ENCODE results near the gene C17orf107. TPM values are rescaled to one million over a fixed set of nuclear protein-coding genes. Genes with fewer than 3 reads are reported as not detected.

Gene C17orf107
- total RNA-seq, 1 experiment from 2014 or later, result 0.08 TPM

DNA sequence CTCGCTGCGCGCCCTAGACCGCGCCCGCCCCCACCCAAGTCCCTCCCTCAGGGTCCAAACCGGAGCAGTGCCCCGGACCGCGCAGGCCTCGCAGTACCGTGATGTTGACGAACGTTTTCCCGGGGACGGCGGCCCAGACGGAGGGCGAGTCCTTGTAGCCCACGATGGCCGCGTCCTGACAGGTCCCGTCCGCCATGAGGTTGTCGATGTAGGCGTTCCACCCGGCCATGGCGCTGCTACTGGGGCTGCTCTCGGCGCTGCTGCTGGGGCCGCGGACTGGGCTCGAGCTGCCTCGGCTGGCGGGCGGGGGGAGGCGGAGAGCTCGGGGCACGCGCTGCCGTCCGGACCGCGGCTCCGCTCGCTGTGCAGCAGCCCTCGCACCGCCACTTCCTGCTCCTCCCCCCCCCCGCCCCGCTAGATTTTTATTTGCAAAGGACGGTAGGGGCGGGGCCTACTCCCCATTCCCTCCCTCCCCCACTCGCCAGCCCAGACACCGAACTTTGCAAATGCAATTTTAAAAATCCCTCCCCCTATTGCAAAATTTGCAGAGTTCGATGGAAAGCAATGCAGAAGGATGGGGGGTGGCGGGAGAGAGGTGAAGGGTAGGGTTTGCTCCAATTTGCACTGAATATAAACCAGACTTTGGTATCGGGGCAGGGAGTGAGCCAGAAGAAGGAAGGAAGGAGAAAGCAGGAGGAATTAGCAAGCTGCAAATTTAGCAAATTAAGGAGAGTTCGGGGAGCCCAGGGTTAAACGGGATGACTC, 49.0 kb downstream of the C17orf107 start, which contains the start of gene PFN1:
Gene PFN1, minus strand, starts transcription at position 365 of the 765 bp plus-strand sequence. Its CDS starts 136 bp downstream, at position 229.
- DNase-seq (ENCODE audit: low spot score), result peak; percentile 68

- peak; percentile 69 for DNase-seq (ENCODE audit: low spot score)
Observed at GRCh38 chr17:4948931-4949320, 49.6 kb downstream of the C17orf107 start.

DNA sequence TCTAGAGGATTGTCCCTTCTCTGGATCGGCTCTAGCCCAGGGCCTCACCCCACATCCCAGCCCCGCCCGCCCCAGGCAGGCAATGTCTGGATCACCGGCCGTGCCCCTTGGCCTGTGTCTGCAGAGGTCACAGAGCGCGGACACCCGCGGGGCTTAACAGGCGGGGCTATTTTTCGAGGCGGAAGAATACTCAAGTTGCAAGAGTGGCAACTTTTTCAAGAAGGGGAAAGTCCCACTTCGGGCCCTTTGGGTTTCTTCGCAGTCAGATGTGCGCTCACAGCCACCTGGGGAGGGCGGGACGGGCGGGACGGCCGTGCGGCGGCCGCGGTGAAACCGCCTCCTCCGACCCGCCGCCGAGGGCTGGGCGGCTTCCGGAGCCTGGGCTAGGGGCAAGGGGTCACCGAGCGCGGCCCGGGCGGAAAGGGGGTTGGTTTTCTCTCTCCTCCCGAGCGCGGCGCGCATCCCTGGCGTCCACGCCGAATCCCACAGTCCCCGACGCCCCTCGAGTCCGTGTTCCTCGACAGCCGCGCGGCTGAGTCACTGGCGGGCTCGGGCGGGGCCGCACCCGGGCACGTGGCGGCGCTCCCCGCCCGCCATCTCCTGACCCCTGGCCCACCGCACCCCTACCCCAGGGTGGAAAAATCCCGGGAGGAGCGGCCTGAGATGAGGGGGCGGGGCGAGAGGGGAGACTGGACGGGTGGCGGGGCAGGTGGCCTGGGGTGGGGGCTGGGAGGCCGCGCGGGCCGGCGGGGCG, 50.2 kb downstream of the C17orf107 start:
- DNase-seq (ENCODE audit: low spot score), result peak; percentile 27

GRCh38 chr17:4950075-4950745, 50.9 kb downstream of the C17orf107 start:
- DNase-seq (ENCODE audit: low spot score), result no peak

- no peak for DNase-seq (ENCODE audit: low spot score)
Observed at GRCh38 chr17:4950746-4951204, 51.4 kb downstream of the C17orf107 start, which contains the start of gene ENO3. ENO3 (plus strand) TSS chr17:4951119; CDS start chr17:4951830, 711 bp downstream.

GRCh38 chr17:4951486-4951885, 52.1 kb downstream of the C17orf107 start:
- no peak for DNase-seq (ENCODE audit: low spot score)

Other genes starting within 250 kb of the C17orf107 start
- 4.1 and 4.4 TPM in 2 replicates for gene PELP1, start 195.4 kb upstream of the C17orf107 start, total RNA-seq (2014; rRNA removed; shearing (Covaris generic))
- 2.4 and 4.1 TPM in 2 replicates for gene ARRB2, start 188.9 kb upstream of the C17orf107 start, total RNA-seq (2014; rRNA removed; shearing (Covaris generic))
- gene MED11, start 168.1 kb upstream of the C17orf107 start, total RNA-seq (2014; rRNA removed; shearing (Covaris generic)), result 15.8 and 24.0 TPM in 2 replicates
- not detected in 2 replicates for gene ZMYND15, start 159.7 kb upstream of the C17orf107 start, total RNA-seq (2014; rRNA removed; shearing (Covaris generic))
- gene CXCL16, start 159.6 kb upstream of the C17orf107 start, total RNA-seq (2014; rRNA removed; shearing (Covaris generic)), result 1.5 and 7.3 TPM in 2 replicates
- not detected in 2 replicates for gene TM4SF5, start 127.7 kb upstream of the C17orf107 start, total RNA-seq (2014; rRNA removed; shearing (Covaris generic))
- gene VMO1, start 113.2 kb upstream of the C17orf107 start, total RNA-seq (2014; rRNA removed; shearing (Covaris generic)), result not detected in 2 replicates
- gene GLTPD2, start 110.6 kb upstream of the C17orf107 start, total RNA-seq (2014; rRNA removed; shearing (Covaris generic)), result not detected in 2 replicates
- 186 and 232 TPM in 2 replicates for gene PSMB6, start 103.4 kb upstream of the C17orf107 start, total RNA-seq (2014; rRNA removed; shearing (Covaris generic))
- gene PLD2, start 92.4 kb upstream of the C17orf107 start, total RNA-seq (2014; rRNA removed; shearing (Covaris generic)), result 5.0 and 11.7 TPM in 2 replicates
- gene MINK1, start 66.2 kb upstream of the C17orf107 start, total RNA-seq (2014; rRNA removed; shearing (Covaris generic)), result 7.4 and 8.4 TPM in 2 replicates
- 0.04 and 0.14 TPM in 2 replicates for gene CHRNE, start 3.6 kb downstream of the C17orf107 start, total RNA-seq (2014; rRNA removed; shearing (Covaris generic))
- not detected in 2 replicates for gene GP1BA, start 32.7 kb downstream of the C17orf107 start, total RNA-seq (2014; rRNA removed; shearing (Covaris generic))
- 64.1 and 70.8 TPM in 2 replicates for gene SLC25A11, start 40.5 kb downstream of the C17orf107 start, total RNA-seq (2014; rRNA removed; shearing (Covaris generic))
- gene RNF167, start 40.7 kb downstream of the C17orf107 start, total RNA-seq (2014; rRNA removed; shearing (Covaris generic)), result 15.1 and 17.3 TPM in 2 replicates
- 738 and 894 TPM in 2 replicates for gene PFN1, start 49.0 kb downstream of the C17orf107 start, total RNA-seq (2014; rRNA removed; shearing (Covaris generic))
- gene ENO3, start 51.6 kb downstream of the C17orf107 start, total RNA-seq (2014; rRNA removed; shearing (Covaris generic)), result 1.7 and 4.7 TPM in 2 replicates
- 24.0 and 32.2 TPM in 2 replicates for gene SPAG7, start 68.3 kb downstream of the C17orf107 start, total RNA-seq (2014; rRNA removed; shearing (Covaris generic))
- gene CAMTA2, start 88.1 kb downstream of the C17orf107 start, total RNA-seq (2014; rRNA removed; shearing (Covaris generic)), result 0.90 and 0.97 TPM in 2 replicates
- 0.23 and 0.39 TPM in 2 replicates for gene INCA1, start 98.0 kb downstream of the C17orf107 start, total RNA-seq (2014; rRNA removed; shearing (Covaris generic))
- gene KIF1C, start 98.4 kb downstream of the C17orf107 start, total RNA-seq (2014; rRNA removed; shearing (Covaris generic)), result 9.9 and 13.0 TPM in 2 replicates
- not detected in 2 replicates for gene SLC52A1, start 135.9 kb downstream of the C17orf107 start, total RNA-seq (2014; rRNA removed; shearing (Covaris generic))
- gene ZFP3, start 178.9 kb downstream of the C17orf107 start, total RNA-seq (2014; rRNA removed; shearing (Covaris generic)), result 0.04 and 0.14 TPM in 2 replicates
- gene ZNF232, start 212.3 kb downstream of the C17orf107 start, total RNA-seq (2014; rRNA removed; shearing (Covaris generic)), result 5.0 and 8.5 TPM in 2 replicates
- 0.02 TPM in 1 of 2 replicates, not detected in the other for gene USP6, start 216.5 kb downstream of the C17orf107 start, total RNA-seq (2014; rRNA removed; shearing (Covaris generic))

All from H4 (cell line).